ENCODE data around the gene ANO6.

GRCh38 chr12:45315462-45315861 lies 99.6 kb downstream of the ANO6 start:
- TF ChIP-seq HNF4G (IDR thresholded peaks at IDR 0.05) (no peak), CTCF (IDR thresholded peaks at IDR 0.05; ENCODE audit: low read depth, low read length, missing input control) (no peak)

Measured in liver (tissue), 3 donors.